Measurements from ENCODE around the gene ZCCHC8.

DNA sequence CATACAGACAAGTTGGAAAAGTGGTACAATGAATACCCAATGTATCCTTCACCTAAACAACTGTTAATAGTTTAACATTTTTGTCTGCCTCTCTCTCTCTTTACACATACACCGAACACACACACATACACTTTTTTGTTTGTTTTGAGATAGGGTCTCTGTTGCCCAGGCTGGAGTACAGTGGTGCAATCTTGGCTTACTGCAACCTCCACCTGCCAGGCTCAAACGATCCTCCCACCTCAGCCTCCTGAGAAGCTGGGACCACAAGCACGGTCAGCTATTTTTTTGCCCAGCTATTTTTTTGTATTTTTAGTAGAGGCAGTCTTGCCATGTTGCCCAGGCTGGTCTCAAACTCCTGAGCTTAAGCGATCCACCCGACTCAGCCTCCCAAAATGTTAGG is 16.8 kb downstream of the ZCCHC8 start:
- TF ChIP-seq, protein P1, sequence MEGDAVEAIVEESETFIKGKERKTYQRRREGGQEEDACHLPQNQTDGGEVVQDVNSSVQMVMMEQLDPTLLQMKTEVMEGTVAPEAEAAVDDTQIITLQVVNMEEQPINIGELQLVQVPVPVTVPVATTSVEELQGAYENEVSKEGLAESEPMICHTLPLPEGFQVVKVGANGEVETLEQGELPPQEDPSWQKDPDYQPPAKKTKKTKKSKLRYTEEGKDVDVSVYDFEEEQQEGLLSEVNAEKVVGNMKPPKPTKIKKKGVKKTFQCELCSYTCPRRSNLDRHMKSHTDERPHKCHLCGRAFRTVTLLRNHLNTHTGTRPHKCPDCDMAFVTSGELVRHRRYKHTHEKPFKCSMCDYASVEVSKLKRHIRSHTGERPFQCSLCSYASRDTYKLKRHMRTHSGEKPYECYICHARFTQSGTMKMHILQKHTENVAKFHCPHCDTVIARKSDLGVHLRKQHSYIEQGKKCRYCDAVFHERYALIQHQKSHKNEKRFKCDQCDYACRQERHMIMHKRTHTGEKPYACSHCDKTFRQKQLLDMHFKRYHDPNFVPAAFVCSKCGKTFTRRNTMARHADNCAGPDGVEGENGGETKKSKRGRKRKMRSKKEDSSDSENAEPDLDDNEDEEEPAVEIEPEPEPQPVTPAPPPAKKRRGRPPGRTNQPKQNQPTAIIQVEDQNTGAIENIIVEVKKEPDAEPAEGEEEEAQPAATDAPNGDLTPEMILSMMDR (IDR thresholded peaks at IDR 0.05; ENCODE audit: poor library complexity, severe bottlenecking) = no peak
- TF ChIP-seq TAF1 (IDR thresholded peaks at IDR 0.05; ENCODE audit: low read depth) = no peak
